Neuronal stem cell (in vitro differentiated cells): ENCODE measurements around the gene UMODL1.
A peak's percentile ranks its signal among the peaks of the same experiment; 100 is the strongest.

Experiments
- DNase-seq: peaks from one replicate; pipeline ENCODE4 v3.0.0-alpha.2; 2013; ENCODE audit warnings: low spot score
- H2AFZ ChIP-seq: one replicate; pipeline ENCODE4 v1.6.1; 2013; ENCODE audit warnings: mild to moderate bottlenecking, low read length, inconsistent platforms
- H2AK5ac ChIP-seq: 2 replicates; pipeline ENCODE4 v1.6.1; 2013; ENCODE audit warnings: low read depth, mild to moderate bottlenecking, inconsistent platforms, low read length, moderate library complexity, mixed read lengths
- H2BK120ac ChIP-seq: 2 replicates; pipeline ENCODE4 v1.6.1; 2013; ENCODE audit warnings: low read depth, mild to moderate bottlenecking, inconsistent platforms, low read length, moderate library complexity, mixed read lengths
- H2BK12ac ChIP-seq: one replicate; pipeline ENCODE4 v1.6.1; 2013; ENCODE audit warnings: low read length, inconsistent platforms
- H2BK15ac ChIP-seq: 2 replicates; pipeline ENCODE4 v1.6.1; 2013; ENCODE audit warnings: mild to moderate bottlenecking, low read length, inconsistent platforms, mixed read lengths
- H2BK5ac ChIP-seq: one replicate; pipeline ENCODE4 v1.6.1; 2013; ENCODE audit warnings: inconsistent platforms, mild to moderate bottlenecking, low read length, moderate library complexity
- H3K14ac ChIP-seq: one replicate; pipeline ENCODE4 v1.6.1; 2013; ENCODE audit warnings: low read length, inconsistent platforms
- H3K18ac ChIP-seq: 2 replicates; pipeline ENCODE4 v1.6.1; 2013; ENCODE audit warnings: low read length, inconsistent platforms
- H3K23ac ChIP-seq: 2 replicates; pipeline ENCODE4 v1.6.1; 2013; ENCODE audit warnings: low read depth, mild to moderate bottlenecking, mixed read lengths, low read length, inconsistent platforms; ENCODE audit not compliant: poor library complexity
- H3K27ac ChIP-seq: replicated peaks from 3 replicates; pipeline ENCODE4 v1.5.1; 2013; ENCODE audit warnings: low read length, inconsistent platforms
- H3K27me3 ChIP-seq, 3 experiments: 2 replicates each; pipeline ENCODE4 v1.6.1; 2013; ENCODE audit warnings: low read length in 3 of 3, mild to moderate bottlenecking in 2 of 3, inconsistent platforms in 1 of 3, low read depth in 1 of 3, mixed read lengths in 1 of 3, moderate library complexity in 1 of 3; ENCODE audit not compliant: control insufficient read depth in 3 of 3, insufficient read depth in 3 of 3
- H3K36me3 ChIP-seq, 2 donors: replicated peaks in 1 of 2; 2 replicates each; pipeline ENCODE4 v1.6.1; 2013; ENCODE audit warnings: low read length in 2 of 2; ENCODE audit not compliant: control insufficient read depth in 2 of 2, insufficient read depth in 2 of 2
- H3K4ac ChIP-seq: 2 replicates; pipeline ENCODE4 v1.6.1; 2013; ENCODE audit warnings: inconsistent platforms, mild to moderate bottlenecking, low read length, moderate library complexity
- H3K4me1 ChIP-seq, 2 donors: 1 replicate in 1 of 2; 2 replicates in 1 of 2; pipeline ENCODE4 v1.6.1; 2013; ENCODE audit warnings: low read length in 2 of 2, low read depth in 1 of 2; ENCODE audit not compliant: control insufficient read depth in 2 of 2, insufficient read depth in 1 of 2
- H3K4me2 ChIP-seq: one replicate; pipeline ENCODE4 v1.6.1; 2013; ENCODE audit warnings: mild to moderate bottlenecking, low read length, inconsistent platforms; ENCODE audit not compliant: insufficient read depth, poor library complexity, severe bottlenecking
- H3K4me3 ChIP-seq, 2 donors: 2 replicates each; pipeline ENCODE4 v1.5.1; 2013; ENCODE audit warnings: low read length in 2 of 2, mild to moderate bottlenecking in 2 of 2, inconsistent platforms in 1 of 2, moderate library complexity in 1 of 2
- H3K79me1 ChIP-seq: one replicate; pipeline ENCODE4 v1.6.1; 2013; ENCODE audit warnings: low read depth, mild to moderate bottlenecking, inconsistent platforms, low read length, moderate library complexity
- H3K9ac ChIP-seq: one replicate; pipeline ENCODE4 v1.6.1; 2013; ENCODE audit warnings: mild to moderate bottlenecking, low read depth, low read length, inconsistent platforms; ENCODE audit not compliant: poor library complexity
- H3K9me3 ChIP-seq, 2 donors: replicated peaks in 1 of 2; 2 replicates each; pipeline versions ENCODE3 to v1.6.1; 2013; ENCODE audit warnings: low read length in 2 of 2, mild to moderate bottlenecking in 2 of 2, inconsistent platforms in 1 of 2, low read depth in 1 of 2, mixed read lengths in 1 of 2, moderate library complexity in 1 of 2; ENCODE audit not compliant: control insufficient read depth in 2 of 2, insufficient read depth in 1 of 2
- H4K8ac ChIP-seq: one replicate; pipeline ENCODE4 v1.6.1; 2013; ENCODE audit warnings: low read depth, mild to moderate bottlenecking, inconsistent platforms, low read length, moderate library complexity
- H4K91ac ChIP-seq: one replicate; pipeline ENCODE4 v1.6.1; 2013; ENCODE audit warnings: low read length, low read depth, mild to moderate bottlenecking, inconsistent platforms; ENCODE audit not compliant: poor library complexity
- WGBS, 2 donors: extraction: QIAGEN DNeasy Blood & Tissue Kit; methylation state at CpG; one replicate each; pipeline ENCODE4 v1.1.7; 2013; ENCODE audit warnings: missing lambda C conversion rate in 2 of 2, mixed read lengths in 1 of 2; ENCODE audit not compliant: insufficient read length in 2 of 2, insufficient replicate concordance in 1 of 2; ENCODE audit errors: extremely low coverage in 2 of 2; 5-methylcytosine and 5-hydroxymethylcytosine counted together

The UMODL1 gene

GRCh38 chr21:42108554-42109340 lies 37.6 kb downstream of the UMODL1 start:
- peaks cover 0 to 2% of the 10 kb centered on the region in 2 donors for H3K9me3 ChIP-seq
- H3K4me2 ChIP-seq: no peak overlapping the region
- no peak overlapping the region for H3K18ac ChIP-seq
- H3K9ac ChIP-seq: no peak overlapping the region
- H2BK5ac ChIP-seq: no peak overlapping the region
- H3K27ac ChIP-seq: no peak overlapping the region
- peak overlapping the region; percentile 14 for H2BK120ac ChIP-seq
- H3K14ac ChIP-seq: no peak overlapping the region
- H2AK5ac ChIP-seq: peak overlapping the region; percentile 14
- H3K4me3 ChIP-seq: no peak overlapping the region
- peak overlapping the region; percentile 39 for H2BK15ac ChIP-seq
- peak overlapping the region; percentile 10 for H2AFZ ChIP-seq
- H3K23ac ChIP-seq: no peak overlapping the region
- H3K79me1 ChIP-seq: no peaks in the 10 kb centered on the region
- H3K4ac ChIP-seq: no peak overlapping the region
- no CpG with 5 or more reads among the region's 26 CpGs for WGBS, 2 donors
- H3K27me3 ChIP-seq: peaks cover 0 to 2% (median 0%) of the 10 kb centered on the region in 3 experiments
- peak overlapping the region; percentile 46 for H2BK12ac ChIP-seq
- H3K4me1 ChIP-seq: no peaks in the 10 kb centered on the region
- no peaks in the 10 kb centered on the region for H3K36me3 ChIP-seq
- no peak overlapping the region for H4K91ac ChIP-seq
- H4K8ac ChIP-seq: no peak overlapping the region
- DNase-seq: no peak

GRCh38 chr21:42109473-42109872 lies 38.4 kb downstream of the UMODL1 start:
- H4K8ac ChIP-seq: no peak overlapping the region
- no peak overlapping the region for H3K14ac ChIP-seq
- H3K4me2 ChIP-seq: no peak overlapping the region
- no peak overlapping the region for H2BK5ac ChIP-seq
- no peak overlapping the region for H3K27ac ChIP-seq
- DNase-seq: no peak
- no peak overlapping the region for H3K18ac ChIP-seq
- no peaks in the 10 kb centered on the region for H3K36me3 ChIP-seq
- H2BK120ac ChIP-seq: no peak overlapping the region
- no peak overlapping the region for H3K23ac ChIP-seq
- no CpG with 5 or more reads among the region's 14 CpGs for WGBS, 2 donors
- no peak overlapping the region for H4K91ac ChIP-seq
- H3K9me3 ChIP-seq: peaks cover 0 to 2% of the 10 kb centered on the region in 2 donors
- H3K79me1 ChIP-seq: no peaks in the 10 kb centered on the region
- no peak overlapping the region for H2BK15ac ChIP-seq
- no peak overlapping the region for H2BK12ac ChIP-seq
- no peaks in the 10 kb centered on the region for H3K4me1 ChIP-seq
- H2AFZ ChIP-seq: no peak overlapping the region
- H3K27me3 ChIP-seq: peaks cover 0 to 2% (median 0%) of the 10 kb centered on the region in 3 experiments
- H3K4ac ChIP-seq: no peak overlapping the region
- H2AK5ac ChIP-seq: no peak overlapping the region
- H3K9ac ChIP-seq: no peak overlapping the region
- no peak overlapping the region for H3K4me3 ChIP-seq

GRCh38 chr21:42109873-42110525 lies 38.9 kb downstream of the UMODL1 start:
- Histone ChIP-seq H3K9ac (no peak overlapping the region), H3K4me2 (no peak overlapping the region), H2AK5ac (no peak overlapping the region), H3K23ac (no peak overlapping the region), H2BK12ac (no peak overlapping the region), H3K4ac (no peak overlapping the region), H2BK120ac (no peak overlapping the region), H2BK15ac (no peak overlapping the region), H4K8ac (no peak overlapping the region), H4K91ac (no peak overlapping the region), H3K4me1 (no peaks in the 10 kb centered on the region), H3K27me3 (peaks cover 0 to 2% (median 0%) of the 10 kb centered on the region in 3 experiments), H3K9me3 (peaks cover 0 to 2% of the 10 kb centered on the region in 2 donors), H3K36me3 (no peaks in the 10 kb centered on the region), H3K79me1 (no peaks in the 10 kb centered on the region), H3K18ac (no peak overlapping the region), H3K14ac (peak overlapping the region; percentile 23), H2AFZ (no peak overlapping the region), H3K4me3 (no peak overlapping the region), H2BK5ac (no peak overlapping the region), H3K27ac (no peak overlapping the region)
- WGBS, 2 donors: no CpG with 5 or more reads among the region's 17 CpGs
- DNase-seq: no peak
